GM23248 (cell line): ENCODE results near the gene RSF1. TPM values are rescaled to one million over a fixed set of nuclear protein-coding genes. Genes with fewer than 3 reads are reported as not detected.

ENCODE experiments used
- DNase-seq: peaks from one replicate; pipeline ENCODE4 v3.0.0-alpha.2; 2015
- H2AFZ ChIP-seq: fragments of 200-600 bp; sonication (generic); 2 replicates; pipeline ENCODE4 v1.6.1; 2016; ENCODE audit warnings: antibody characterized with exemption
- H3F3A ChIP-seq: fragments of 200-600 bp; sonication (generic); 2 replicates; pipeline ENCODE4 v1.6.1; 2016; ENCODE audit warnings: mild to moderate bottlenecking, antibody characterized with exemption, mixed run types; ENCODE audit not compliant: insufficient read depth
- H3K27ac ChIP-seq: fragments of 200-600 bp; sonication (generic); 2 replicates; pipeline ENCODE4 v1.5.1; 2016; ENCODE audit warnings: mild to moderate bottlenecking
- H3K27me3 ChIP-seq: fragments of 200-600 bp; sonication (generic); replicated peaks from 2 replicates; pipeline ENCODE4 v1.6.1; 2016; ENCODE audit warnings: mild to moderate bottlenecking; ENCODE audit not compliant: insufficient read depth
- H3K36me3 ChIP-seq: fragments of 200-600 bp; sonication (generic); 2 replicates; pipeline ENCODE4 v1.6.1; 2016; ENCODE audit warnings: low read depth, mild to moderate bottlenecking
- H3K4me1 ChIP-seq: fragments of 200-600 bp; sonication (generic); 2 replicates; pipeline ENCODE4 v1.6.1; 2016; ENCODE audit warnings: mild to moderate bottlenecking; ENCODE audit not compliant: insufficient read depth
- H3K4me2 ChIP-seq: fragments of 200-600 bp; sonication (generic); one replicate; pipeline ENCODE4 v1.6.1; 2016; ENCODE audit warnings: mild to moderate bottlenecking; ENCODE audit not compliant: unreplicated experiment
- H3K4me3 ChIP-seq: fragments of 200-600 bp; sonication (generic); 2 replicates; pipeline ENCODE4 v1.5.1; 2016; ENCODE audit warnings: mild to moderate bottlenecking
- H3K79me2 ChIP-seq: fragments of 200-600 bp; sonication (generic); 2 replicates; pipeline ENCODE4 v1.6.1; 2016; ENCODE audit warnings: mild to moderate bottlenecking; ENCODE audit not compliant: insufficient read depth
- H3K9ac ChIP-seq: fragments of 200-600 bp; sonication (generic); 2 replicates; pipeline ENCODE4 v1.6.1; 2016; ENCODE audit warnings: mild to moderate bottlenecking
- H3K9me2 ChIP-seq: fragments of 200-600 bp; sonication (generic); 2 replicates; pipeline ENCODE4 v1.6.1; 2016; ENCODE audit warnings: mixed run types, mild to moderate bottlenecking, moderate library complexity; ENCODE audit not compliant: insufficient read depth
- H3K9me3 ChIP-seq: fragments of 200-600 bp; sonication (generic); one replicate; pipeline ENCODE4 v1.6.1; 2017; ENCODE audit warnings: low read depth
- H4K20me1 ChIP-seq: fragments of 200-600 bp; sonication (generic); 2 replicates; pipeline ENCODE4 v1.6.0; 2016; ENCODE audit not compliant: insufficient read depth
- EZH2 ChIP-seq: fragments of 200-600 bp; sonication (generic); IDR thresholded peaks from 2 replicates; pipeline ENCODE4 v1.6.1; 2018; ENCODE audit warnings: antibody characterized with exemption, mild to moderate bottlenecking; ENCODE audit not compliant: insufficient read depth, poor library complexity, severe bottlenecking
- EZH2phosphoT487 ChIP-seq: fragments of 200-600 bp; sonication (generic); IDR thresholded peaks from 2 replicates; pipeline ENCODE4 v1.6.1; 2018; ENCODE audit warnings: antibody characterized with exemption, moderate library complexity, mild to moderate bottlenecking, low read depth; ENCODE audit not compliant: insufficient read depth
- WGBS, 2 experiments: methylation state at CpG; one replicate each; pipeline ENCODE4 v1.1.6; 2015 to 2017; ENCODE audit warnings: low lambda C conversion rate in 2 of 2, low coverage in 1 of 2; ENCODE audit errors: missing lambda C conversion rate in 2 of 2; 5-methylcytosine and 5-hydroxymethylcytosine counted together
- in situ Hi-C: fragments of 300-500 bp; cut with MboI; formaldehyde crosslinking; loops from 2 replicates; pipeline ENCODE4 v1.15.0; 2020
- polyA plus RNA-seq: library from polyadenylated mRNA; unstranded; fragments of >200 nt; fragmentation: Nextera tagmentation; extraction: Ambion mirVana; gene quantifications from 2 replicates; pipeline ENCODE4 v1.2.1, GENCODE V29; 2016
- total RNA-seq: library from RNA; depleted of rRNA; stranded (reverse); fragments of >200 nt; shearing (Covaris generic); gene quantifications from 2 replicates; pipeline ENCODE4 v1.2.3, GENCODE V29; 2014

The RSF1 gene
- total and polyA plus RNA-seq, 2 experiments from 2014 or later, result 39.0 to 48.2 TPM

DNA sequence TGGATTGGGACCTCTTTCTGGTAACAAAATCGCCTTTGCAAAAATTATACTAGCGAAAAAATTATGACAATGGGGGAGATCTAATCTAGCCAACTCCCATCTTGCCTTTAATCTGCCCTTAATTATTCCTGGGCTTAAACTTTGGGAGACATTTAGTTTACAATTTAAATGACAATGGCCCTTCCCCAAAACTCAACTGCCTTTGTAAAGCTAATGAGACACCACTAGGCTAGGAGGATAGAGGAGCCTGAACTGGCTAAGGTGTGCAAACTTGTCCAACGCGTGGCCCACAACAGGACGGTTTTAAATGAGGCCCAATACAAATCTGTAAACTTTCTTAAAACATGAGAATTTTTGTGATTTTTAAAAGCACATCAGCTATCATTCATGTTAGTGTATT, 67.3 kb downstream of the RSF1 start:
- Histone ChIP-seq H4K20me1 (0 out of 2 replicates have a peak, but pooled peaks cover 10% of the 10 kb centered on the region), H3K4me1 (peaks cover 18% of the 10 kb centered on the region), H3K4me3 (no peak overlapping the region), H3K4me2 (no peak overlapping the region), H3K27ac (no peak overlapping the region), H2AFZ (no peak overlapping the region), H3K9ac (no peak overlapping the region), H3K27me3 (no peaks in the 10 kb centered on the region), H3F3A (0 out of 2 replicates have a peak, but pooled peaks cover 2% of the 10 kb centered on the region), H3K9me2 (no peaks in the 10 kb centered on the region), H3K36me3 (no peaks in the 10 kb centered on the region), H3K79me2 (peaks cover 95% of the 10 kb centered on the region), H3K9me3 (no peaks in the 10 kb centered on the region)
- 92 to 98% methylated on average over 5 of the region's 5 CpGs for WGBS, 2 experiments
- DNase-seq, result no peak
- in situ Hi-C loops, result no loop called here
- TF ChIP-seq EZH2, result no peak
- TF ChIP-seq EZH2phosphoT487, result no peak

DNA sequence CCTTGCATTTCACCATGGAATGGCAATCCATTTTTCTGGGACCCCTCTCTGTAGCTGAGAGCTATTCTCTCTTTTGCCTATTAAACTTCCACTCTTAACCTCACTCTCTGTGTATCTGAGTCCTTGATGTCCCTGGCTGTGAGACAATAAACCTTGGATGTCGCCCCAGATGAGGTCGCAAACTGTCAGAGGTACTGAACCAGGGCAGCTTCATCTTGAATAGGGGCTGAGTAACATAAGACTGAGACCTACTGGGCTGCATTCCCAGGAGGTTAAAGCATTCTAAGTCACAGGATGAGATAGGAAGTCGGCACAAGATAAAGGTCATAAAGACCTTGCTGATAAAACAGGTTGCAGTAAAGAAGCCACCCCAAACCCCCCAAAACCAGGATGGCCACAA, 68.0 kb downstream of the RSF1 start:
- peaks cover 96% of the 10 kb centered on the region for H3K79me2 ChIP-seq

DNA sequence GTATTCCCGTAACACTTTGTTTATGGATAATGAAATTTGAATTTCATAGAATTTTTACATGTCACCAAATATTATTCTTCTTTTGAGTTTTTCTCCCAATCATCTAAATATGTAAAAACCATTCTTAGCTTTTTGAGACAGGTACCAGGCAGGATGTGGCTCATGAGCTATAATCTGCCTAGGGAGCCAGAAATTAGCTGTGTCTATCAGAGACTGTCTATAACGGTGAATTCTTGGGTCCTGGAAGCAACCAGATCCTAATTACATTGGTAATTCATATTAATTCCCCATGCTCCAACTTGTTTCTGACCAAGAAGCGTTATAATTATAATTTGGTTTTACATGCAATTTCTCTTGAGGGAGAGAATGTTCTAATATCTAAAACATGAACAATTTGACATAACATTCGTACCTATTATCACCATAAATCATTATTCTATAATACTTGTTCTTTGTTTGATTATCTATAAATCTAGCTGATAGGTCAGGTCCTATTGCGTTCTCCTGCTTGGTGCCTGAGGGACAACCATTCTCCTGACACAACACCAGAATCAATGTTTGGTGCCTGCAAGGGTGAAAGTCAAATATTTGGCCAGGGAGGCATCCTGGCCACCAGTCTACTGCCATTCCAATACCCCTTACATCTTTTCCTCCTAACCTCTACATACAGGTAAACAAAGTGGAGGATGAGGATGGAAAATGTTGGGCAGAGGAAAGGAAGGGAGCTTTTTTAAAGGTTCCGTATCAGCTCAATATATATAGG, 69.9 kb downstream of the RSF1 start:
- in situ Hi-C loops, result no loop called here
- H3K27ac ChIP-seq, result no peak overlapping the region
- H3K79me2 ChIP-seq, result peaks cover 94% of the 10 kb centered on the region
- no peaks in the 10 kb centered on the region for H3K36me3 ChIP-seq
- TF ChIP-seq EZH2phosphoT487 (no peak), EZH2 (no peak)
- no peak overlapping the region for H2AFZ ChIP-seq
- no peak for DNase-seq
- H3K4me3 ChIP-seq, result no peak overlapping the region
- H3K9ac ChIP-seq, result no peak overlapping the region
- H3F3A ChIP-seq, result peaks cover 5% of the 10 kb centered on the region
- 0 out of 2 replicates have a peak, but pooled peaks cover 10% of the 10 kb centered on the region for H4K20me1 ChIP-seq
- no peak overlapping the region for H3K4me2 ChIP-seq
- H3K4me1 ChIP-seq, result peaks cover 26% of the 10 kb centered on the region
- no peaks in the 10 kb centered on the region for H3K9me2 ChIP-seq
- H3K9me3 ChIP-seq, result no peaks in the 10 kb centered on the region
- H3K27me3 ChIP-seq, result no peaks in the 10 kb centered on the region
- WGBS, 2 experiments, result 93 to 95% methylated on average over 6 of the region's 6 CpGs

More for the DNA sequence above, 68.0 kb downstream of the RSF1 start:
- 0 out of 2 replicates have a peak, but pooled peaks cover 10% of the 10 kb centered on the region for H4K20me1 ChIP-seq
- DNase-seq, result peak; percentile 50
- WGBS, 2 experiments, result 33 to 45% methylated on average over 3 of the region's 3 CpGs
- TF ChIP-seq EZH2 (no peak), EZH2phosphoT487 (no peak)
- H3K4me1 ChIP-seq, result peaks cover 25% of the 10 kb centered on the region
- in situ Hi-C loops, result no loop called here
- no peak overlapping the region for H2AFZ ChIP-seq
- no peaks in the 10 kb centered on the region for H3K36me3 ChIP-seq
- H3K27ac ChIP-seq, result no peak overlapping the region
- H3K27me3 ChIP-seq, result no peaks in the 10 kb centered on the region
- no peak overlapping the region for H3K4me3 ChIP-seq
- H3K9ac ChIP-seq, result no peak overlapping the region
- H3K9me3 ChIP-seq, result no peaks in the 10 kb centered on the region
- no peak overlapping the region for H3K4me2 ChIP-seq
- peaks cover 3% of the 10 kb centered on the region for H3F3A ChIP-seq
- no peaks in the 10 kb centered on the region for H3K9me2 ChIP-seq

DNA sequence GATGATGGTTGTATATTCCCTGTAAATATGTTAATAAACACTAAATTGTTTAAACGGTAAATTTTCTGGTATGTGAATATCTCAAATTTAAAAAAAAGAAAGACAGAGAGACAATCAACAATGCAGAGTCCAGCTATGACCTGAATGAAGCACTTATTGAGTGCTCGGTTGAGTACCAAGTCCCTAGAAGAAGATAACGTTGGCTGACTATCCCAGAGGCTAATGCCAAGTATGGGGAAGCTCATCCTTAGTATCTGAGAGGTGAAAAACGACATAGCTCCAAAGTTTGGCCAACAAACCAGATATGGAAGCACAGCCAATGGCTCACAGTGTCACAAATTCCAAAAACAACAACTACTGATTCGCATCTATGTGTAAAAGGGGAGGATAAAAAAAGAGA, 71.3 kb downstream of the RSF1 start:
- in situ Hi-C loops, result no loop called here
- Histone ChIP-seq H3K9me3 (no peaks in the 10 kb centered on the region), H3K4me1 (peaks cover 26% of the 10 kb centered on the region), H3K27me3 (no peaks in the 10 kb centered on the region), H3K36me3 (0 out of 2 replicates have a peak, but pooled peaks cover 4% of the 10 kb centered on the region), H3K27ac (no peak overlapping the region), H3K4me2 (no peak overlapping the region), H3K9me2 (no peaks in the 10 kb centered on the region), H4K20me1 (0 out of 2 replicates have a peak, but pooled peaks cover 10% of the 10 kb centered on the region), H3K79me2 (peaks cover 97% of the 10 kb centered on the region), H3F3A (peaks cover 5% of the 10 kb centered on the region), H3K4me3 (no peak overlapping the region), H2AFZ (no peak overlapping the region), H3K9ac (no peak overlapping the region)
- WGBS, 2 experiments, result 89% methylated on average over 5 of the region's 5 CpGs
- no peak for TF ChIP-seq EZH2phosphoT487
- no peak for TF ChIP-seq EZH2
- DNase-seq, result no peak

DNA sequence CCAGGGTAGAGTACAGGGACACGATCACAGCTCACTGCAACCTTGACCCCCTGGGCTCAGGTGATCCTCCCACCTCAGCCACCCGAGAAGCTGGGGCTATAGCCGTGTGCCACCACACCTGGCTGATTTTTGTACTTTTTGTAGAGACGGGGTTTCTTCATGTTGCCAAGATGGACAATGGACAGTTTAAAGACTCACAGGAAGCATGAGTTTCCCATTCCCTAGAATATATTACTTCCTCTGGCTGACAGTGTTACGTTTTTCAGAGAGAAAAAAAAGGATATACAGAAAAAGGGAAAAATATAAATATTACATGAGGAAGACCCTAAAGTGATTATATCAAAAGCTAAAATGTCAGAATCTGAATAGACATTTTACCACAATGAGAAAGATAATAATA, 72.3 kb downstream of the RSF1 start:
- WGBS, 2 experiments, result 90 to 98% methylated on average over 5 of the region's 5 CpGs
- H3K4me1 ChIP-seq, result peaks cover 26% of the 10 kb centered on the region
- peaks cover 5% of the 10 kb centered on the region for H3F3A ChIP-seq
- H3K36me3 ChIP-seq, result 0 out of 2 replicates have a peak, but pooled peaks cover 4% of the 10 kb centered on the region
- no peak overlapping the region for H3K4me3 ChIP-seq
- TF ChIP-seq EZH2phosphoT487 (no peak), EZH2 (no peak)
- H3K27ac ChIP-seq, result no peak overlapping the region
- no peaks in the 10 kb centered on the region for H3K9me2 ChIP-seq
- no peak overlapping the region for H2AFZ ChIP-seq
- DNase-seq, result no peak
- in situ Hi-C loops, result no loop called here
- 0 out of 2 replicates have a peak, but pooled peaks cover 10% of the 10 kb centered on the region for H4K20me1 ChIP-seq
- H3K79me2 ChIP-seq, result peaks cover 96% of the 10 kb centered on the region
- H3K9ac ChIP-seq, result no peak overlapping the region
- H3K27me3 ChIP-seq, result no peaks in the 10 kb centered on the region
- no peak overlapping the region for H3K4me2 ChIP-seq
- H3K9me3 ChIP-seq, result no peaks in the 10 kb centered on the region
